GM18507 (cell line): ENCODE results near the gene RAB3GAP1.
A peak's percentile ranks its signal among the peaks of the same experiment; 100 is the strongest.
"Not testable (repeated sequence)": the region's sequence is repeated elsewhere in the genome, so short reads cannot be mapped to it uniquely, and the experiment has no call there.

Experiments
- DNase-seq: peaks from one replicate; pipeline ENCODE4 v3.0.0; 2011; ENCODE audit warnings: low read depth; ENCODE audit not compliant: insufficient read length; ENCODE audit errors: extremely low spot score
- FAIRE-seq: peaks from 2 replicates; lab custom pipeline; 2011; peaks lifted over from hg19 to GRCh38; lab: Jason Lieb, UNC

The RAB3GAP1 gene

DNA sequence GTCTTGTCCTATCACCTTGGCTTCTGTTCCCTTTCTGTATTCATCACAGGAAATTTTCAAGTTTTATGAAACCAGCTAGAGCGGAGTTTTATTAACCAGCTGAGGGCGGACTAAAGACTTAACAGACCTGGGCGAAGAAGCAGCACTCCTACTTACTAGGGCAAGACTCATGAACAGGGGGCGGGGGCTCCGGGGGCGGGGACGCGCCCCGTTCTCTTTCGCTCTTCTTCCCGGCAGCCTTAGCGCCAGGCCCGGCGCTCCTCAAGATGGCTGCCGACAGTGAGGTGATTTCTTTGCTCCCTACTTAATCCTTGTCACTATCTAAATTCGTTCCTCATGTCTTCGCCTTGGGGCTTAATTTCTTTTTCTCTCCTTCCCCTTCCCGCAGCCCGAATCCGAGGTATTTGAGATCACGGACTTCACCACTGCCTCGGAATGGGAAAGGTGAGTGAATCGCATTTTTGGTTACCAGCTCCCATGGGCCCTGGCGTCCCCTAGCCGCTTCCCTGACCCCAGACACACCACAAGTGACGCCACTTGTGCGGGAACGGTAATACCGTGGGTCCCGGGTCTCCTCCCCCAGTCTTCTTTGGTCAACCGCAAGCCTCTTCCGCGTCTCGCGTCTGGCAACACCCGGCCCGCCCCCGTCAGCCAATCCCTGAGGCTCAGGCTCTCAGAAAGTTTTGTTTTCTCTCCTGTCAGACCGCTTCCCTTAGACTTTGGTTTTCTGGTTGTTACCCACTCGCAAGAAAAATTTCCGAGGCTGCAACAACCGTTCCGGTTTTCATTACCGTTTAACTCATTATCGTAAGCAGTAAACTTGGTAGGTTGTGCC lies at the start of gene RAB3GAP1:
Gene RAB3GAP1 (plus strand): TSS at position 251 of the 835 bp plus-strand sequence. CDS start 16 bp downstream, at position 267.
- FAIRE-seq, result peak; percentile 91
- DNase-seq, result peak; percentile 75

DNA sequence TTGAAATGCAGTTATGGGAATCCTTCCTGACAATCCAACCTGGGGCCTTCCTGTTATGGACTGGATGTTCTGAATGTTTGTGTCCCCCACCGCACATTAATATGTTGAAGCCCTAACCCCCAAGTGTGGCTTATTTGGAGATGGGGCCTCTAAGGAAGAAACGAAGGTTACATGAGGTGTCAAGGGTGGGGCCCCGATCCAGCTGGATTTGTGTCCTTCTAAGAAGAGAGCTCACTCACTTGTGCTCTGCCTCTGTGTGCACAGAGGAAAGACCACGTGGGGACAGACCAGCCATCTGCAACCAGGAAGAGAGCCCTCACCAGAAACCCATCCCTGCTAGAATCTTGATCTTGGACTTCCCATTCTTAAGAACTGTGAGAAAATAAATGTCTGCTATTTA lies 49.3 kb upstream of the RAB3GAP1 start:
- DNase-seq, result no peak
- FAIRE-seq, result no peak

DNA sequence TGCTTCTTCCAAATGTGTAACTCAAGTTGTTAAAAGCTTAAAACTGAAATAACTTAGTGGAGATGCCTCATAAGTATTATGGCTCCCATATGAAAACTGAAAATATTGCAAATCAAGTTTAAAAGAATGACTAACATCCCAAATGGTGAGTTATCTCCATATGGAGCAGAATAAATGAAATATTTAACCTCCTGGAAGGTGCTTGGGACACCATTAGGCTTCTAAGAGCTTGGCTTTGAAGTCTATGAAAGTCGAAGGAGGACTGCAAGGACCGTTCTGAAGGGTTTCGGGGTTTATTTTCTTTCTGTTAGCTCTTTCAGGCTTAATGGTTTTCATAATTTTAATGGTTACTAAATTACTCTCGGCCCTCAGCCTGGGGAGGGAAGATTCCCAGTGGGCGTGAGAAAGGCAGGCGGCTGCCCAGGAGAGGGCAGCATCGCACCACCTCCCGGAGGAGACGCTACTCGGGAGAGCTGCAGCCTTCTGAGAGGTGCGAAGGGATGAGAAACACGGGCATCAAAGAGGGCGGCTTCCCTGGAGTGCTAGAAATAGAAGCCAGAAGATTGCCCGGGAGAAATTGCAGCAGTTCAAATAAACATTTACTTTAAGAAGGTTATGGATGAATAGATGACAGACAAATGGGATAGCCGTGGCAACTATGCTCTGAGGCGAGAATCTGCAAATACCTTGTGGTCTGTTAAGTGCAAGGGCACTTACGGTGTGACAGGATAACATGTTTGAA lies 47.9 kb upstream of the RAB3GAP1 start:
- DNase-seq (peak; percentile 70), FAIRE-seq (peak; percentile 75)

DNA sequence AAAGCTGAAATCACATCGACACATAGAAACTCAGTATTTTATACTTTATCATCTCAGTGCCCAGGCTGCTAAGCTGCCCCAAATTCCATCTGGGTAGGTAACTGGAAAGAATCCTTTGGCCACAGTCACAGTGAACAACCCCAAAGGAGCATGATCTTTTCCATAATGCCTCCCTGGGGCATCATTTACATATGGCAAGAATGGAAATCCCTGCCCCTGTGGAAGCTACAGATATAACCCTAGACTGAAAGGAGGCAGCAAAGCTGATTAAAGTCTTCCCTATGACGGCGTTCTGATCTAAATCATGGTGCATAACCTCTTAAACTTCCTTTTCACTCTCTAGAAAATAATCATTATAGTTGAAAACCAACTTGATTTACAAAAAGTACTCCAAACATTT lies 46.3 kb upstream of the RAB3GAP1 start:
- DNase-seq (no peak), FAIRE-seq (no peak)

DNA sequence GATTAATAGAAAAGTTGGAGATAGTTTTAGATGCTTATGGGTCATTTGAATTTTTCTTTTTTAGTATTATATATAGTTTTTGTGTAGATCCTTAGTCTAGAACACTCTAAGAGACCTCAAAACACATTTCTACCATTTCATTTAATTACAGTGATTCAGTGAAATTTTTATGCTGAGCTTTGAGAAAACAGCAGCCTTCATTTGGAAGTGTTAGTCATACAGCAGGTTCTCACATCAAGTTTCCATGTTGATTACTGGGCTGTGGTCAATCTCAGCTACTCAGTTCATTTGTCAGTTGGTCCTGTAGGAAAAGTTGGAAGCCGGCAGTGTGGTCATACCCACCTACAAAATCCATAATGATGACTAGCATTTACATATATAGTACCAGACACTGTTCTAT lies 42.8 kb upstream of the RAB3GAP1 start:
- FAIRE-seq (no peak), DNase-seq (no peak)

DNA sequence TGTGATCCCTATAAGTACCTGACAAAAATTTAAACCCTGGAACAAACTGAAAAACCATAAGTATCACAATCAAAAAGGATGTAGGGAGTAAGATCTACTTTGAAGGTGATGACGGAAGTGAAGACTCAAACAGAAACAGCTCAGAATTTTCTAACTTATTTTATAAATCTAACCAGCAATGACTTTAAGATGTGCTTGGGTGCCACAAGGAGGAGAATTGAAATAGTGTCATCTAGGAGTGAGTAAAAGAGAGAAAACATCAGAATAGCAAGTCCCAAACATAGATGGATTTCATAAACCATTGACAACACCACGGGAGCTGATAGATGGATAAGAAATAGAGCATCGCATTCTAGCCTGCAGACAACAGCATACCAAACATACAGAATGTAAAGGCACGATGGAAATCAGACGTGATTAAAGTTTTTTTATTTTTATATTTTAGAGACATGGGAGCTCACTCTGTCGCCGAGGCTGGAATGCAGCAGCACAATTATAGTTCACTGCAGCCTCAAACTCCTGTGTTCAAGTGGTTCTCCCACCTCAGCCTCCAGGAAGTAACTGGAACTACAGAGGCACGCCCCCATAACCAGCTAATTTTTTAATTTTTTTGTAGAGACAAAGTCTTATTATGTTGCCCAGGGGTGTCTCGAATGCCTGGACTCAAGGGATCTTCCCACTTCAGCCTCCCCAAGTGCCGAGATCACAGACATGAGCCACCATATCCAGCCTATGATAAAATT lies 41.7 kb upstream of the RAB3GAP1 start:
- no peak for FAIRE-seq
- no peak for DNase-seq

DNA sequence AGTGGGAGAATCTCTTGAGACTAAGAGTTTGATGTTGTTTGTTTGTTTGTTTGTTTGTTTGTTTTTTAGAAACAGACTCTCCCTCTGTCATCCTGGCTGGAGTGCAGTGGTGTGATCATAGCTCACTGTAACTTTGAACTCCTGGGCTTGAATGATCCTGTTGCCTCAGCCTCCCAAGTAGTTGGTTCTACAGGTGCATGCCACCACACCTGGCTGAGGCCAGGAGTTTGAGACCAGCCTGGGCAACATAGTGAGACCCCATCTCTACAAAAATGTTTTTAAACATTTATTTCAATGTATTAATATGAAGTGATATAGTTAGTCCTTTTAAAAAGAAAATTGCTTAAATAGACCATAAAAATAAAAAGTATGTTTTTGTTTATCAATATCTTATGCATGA lies 40.5 kb upstream of the RAB3GAP1 start:
- no peak for DNase-seq
- FAIRE-seq, result no peak

DNA sequence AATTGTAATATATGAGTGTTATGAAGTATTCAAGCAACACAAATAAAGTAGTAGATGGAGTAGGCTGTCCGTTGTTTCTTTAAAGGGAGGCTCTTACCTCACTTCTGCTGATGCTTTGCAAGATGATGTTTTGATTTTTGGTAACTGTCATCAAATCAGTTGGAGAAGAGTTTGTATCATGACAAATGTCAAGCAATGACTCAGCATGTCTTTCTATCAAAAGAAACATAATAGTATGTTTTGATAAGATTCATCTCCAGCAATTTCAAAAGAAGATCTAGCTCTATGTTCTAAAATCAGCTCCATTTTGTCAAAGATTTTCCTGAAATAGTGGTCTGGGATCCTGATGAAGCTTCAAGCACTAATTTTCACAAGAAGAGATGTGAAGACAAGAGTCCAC lies 30.5 kb upstream of the RAB3GAP1 start:
- DNase-seq, result no peak

DNA sequence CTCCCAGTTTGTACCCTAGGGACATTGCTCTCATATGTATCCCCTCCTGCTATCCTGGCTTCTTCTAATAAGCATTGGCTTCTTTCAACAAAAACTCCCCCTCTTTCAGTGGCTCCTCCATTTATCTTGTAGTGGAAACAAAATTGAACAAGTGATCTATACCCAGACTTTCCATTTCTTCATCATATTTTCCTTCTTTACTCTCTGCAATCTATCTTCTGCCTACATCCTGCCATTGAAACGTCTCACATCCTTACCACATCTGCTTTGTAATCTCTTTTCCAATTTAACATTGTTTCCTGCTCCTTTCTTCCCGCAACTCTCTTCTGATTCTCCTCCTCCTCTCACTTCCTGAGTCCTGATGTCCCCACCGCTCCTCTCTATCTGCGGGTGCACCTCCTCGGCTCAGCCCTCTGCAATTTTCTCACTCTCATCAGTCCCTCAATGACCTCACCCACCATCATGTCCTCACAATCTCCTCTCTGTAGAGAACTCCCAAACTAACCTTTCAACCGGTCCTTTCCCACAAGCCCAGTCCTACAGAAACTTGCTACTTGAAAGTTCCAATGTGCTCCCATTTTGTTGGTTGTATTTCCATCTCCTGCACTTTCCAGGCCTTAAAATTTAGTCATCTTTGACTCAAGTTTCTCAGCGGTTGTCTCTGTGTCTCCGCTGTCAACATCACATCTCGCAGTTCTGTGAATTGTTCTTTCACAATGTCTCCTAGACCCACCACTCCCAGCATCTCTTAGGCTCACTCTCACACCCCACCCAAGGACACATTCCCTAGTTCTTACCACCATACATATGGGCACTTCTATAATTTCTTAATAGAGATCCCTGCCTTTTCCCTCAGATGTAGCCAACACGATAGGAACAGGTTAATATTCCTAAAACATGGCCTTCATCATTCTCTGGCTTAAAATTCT lies 28.9 kb upstream of the RAB3GAP1 start:
- no peak for FAIRE-seq

More for the DNA sequence above, 30.5 kb upstream of the RAB3GAP1 start:
- no peak for FAIRE-seq

DNA sequence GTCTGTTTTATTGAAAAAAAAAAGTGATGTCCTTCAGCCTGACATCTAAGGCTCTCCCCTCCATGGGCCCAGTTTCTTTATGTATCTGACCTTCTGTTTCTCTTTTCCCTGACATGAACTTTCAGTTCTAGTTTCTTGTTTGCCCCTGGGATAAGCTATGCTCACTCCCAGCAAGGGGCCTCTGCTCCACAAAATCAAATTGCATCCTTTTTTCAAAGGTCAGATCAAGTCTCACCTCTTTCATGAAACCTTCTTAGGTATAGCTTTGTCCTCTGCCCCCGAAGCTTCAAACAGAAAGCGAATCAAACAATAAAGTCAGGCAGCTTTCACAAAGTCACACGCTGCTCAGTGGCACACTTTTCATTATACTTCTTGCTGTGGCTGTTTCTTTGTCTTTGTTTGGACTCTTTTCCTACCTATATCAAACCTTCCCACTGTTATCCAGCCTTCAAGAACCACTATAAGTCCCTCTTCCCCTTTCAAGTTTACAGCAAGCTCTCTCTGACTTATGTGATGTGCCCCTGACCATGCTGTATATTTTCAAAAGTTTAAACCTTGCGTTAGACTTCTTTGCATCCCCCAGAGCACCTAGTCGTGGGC lies 28.1 kb upstream of the RAB3GAP1 start:
- FAIRE-seq (no peak), DNase-seq (no peak)

More for the DNA sequence above, 28.9 kb upstream of the RAB3GAP1 start:
- DNase-seq, result no peak

DNA sequence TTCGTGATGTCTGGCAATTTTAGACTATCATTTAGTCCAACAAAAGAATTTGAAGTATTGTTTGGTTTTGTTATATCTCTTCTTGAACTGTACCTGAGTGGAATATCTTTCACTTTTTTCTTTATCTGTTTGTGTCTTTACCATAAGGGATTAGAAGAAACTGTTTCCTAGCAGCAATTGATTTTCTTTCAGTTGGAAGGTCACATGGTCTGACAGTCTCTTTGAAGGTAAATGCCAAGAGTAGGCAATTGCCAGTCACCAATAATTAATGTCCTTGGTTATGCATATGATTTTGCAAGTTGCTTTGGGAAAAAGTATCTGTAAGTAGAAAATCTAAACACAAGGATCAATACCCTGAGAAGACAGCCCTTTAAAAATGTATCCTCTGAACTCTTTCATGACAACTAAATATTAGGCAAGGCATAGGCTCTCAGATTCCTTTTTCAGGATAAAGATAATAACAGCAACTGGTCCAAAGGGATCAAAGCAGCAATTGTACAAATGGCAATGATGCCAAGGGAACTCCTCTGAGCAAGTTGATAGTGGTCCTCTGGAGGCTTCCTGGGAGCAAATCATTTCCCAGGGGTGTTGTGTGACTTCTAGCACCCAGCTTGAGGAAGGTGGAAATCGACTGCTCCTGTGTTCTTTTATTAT lies 22.5 kb upstream of the RAB3GAP1 start:
- no peak for DNase-seq
- FAIRE-seq, result no peak

DNA sequence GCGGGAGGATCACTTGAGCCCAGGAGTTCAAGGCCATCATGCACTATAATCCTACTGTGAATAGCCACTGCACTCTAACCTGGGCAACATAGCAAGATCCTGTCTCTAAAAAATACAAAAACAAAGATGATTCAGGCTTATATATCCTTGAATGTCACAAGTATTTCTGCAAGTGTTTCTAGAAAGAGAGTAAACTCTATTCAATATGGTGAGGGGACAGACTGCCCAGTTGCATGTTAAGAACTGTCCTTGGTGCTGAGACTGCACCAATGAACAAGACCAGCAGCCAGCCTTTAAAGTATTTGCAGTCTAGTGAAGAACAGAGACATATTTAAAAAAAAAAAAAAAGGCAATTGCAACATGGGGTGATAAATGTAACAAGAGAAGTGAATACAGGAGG lies 21.3 kb upstream of the RAB3GAP1 start:
- DNase-seq (no peak), FAIRE-seq (no peak)

DNA sequence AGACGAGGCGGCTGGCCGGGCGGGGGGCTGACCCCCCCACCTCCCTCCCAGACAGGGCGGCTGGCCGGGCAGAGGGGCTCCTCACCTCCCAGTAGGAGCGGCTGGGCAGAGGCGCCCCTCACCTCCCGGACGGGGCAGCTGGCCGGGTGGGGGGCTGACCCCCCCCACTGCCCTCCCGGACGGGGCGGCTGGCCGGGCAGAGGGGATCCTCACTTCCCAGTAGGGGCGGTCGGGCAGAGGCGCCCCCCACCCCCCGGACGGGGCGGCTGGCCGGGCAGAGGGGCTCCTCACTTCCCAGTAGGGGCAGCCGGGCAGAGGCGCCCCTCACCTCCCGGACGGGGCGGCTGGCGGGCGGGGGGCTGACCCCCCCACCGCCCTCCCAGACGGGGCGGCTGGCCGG lies 18.9 kb upstream of the RAB3GAP1 start:
- FAIRE-seq, DNase-seq: not testable (repeated sequence)

DNA sequence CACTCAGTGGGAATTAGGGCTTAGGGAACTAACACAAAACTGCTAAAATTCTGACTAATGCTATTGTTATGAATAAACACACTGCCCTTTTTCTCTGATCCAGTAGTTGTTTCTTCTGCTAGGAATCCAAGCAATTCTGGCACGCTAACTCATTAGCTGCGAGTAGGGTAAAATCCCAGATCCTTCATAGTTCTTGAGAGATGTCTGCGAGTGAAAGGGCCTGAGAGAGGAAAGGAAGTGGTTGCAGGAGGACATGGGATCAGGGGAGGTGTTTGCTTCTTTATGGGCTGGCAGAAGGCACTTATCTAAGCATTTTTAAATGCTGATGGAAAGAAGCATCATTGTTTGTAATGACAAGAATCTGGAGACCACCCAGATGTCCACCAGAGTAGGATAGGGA lies 14.3 kb upstream of the RAB3GAP1 start:
- DNase-seq, result no peak
- FAIRE-seq, result no peak

DNA sequence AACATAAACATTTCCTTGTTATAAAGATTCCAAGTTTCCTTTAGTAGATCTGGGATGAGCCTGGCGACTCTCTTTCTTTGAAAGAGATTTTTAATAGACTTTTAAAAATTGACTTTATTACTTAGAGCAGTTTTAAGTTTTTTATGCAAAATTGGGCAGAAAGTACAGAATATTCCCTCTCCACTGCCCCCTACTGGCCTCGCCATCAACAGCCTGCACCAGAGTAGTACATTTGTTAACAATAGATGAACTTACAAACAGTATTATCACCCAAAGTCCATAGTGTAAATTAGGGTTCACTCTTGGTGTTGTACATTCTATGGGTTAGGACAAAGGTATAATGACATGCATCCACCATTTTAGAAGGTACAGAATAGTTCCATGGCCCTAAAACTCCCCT lies 8.7 kb upstream of the RAB3GAP1 start:
- no peak for DNase-seq

DNA sequence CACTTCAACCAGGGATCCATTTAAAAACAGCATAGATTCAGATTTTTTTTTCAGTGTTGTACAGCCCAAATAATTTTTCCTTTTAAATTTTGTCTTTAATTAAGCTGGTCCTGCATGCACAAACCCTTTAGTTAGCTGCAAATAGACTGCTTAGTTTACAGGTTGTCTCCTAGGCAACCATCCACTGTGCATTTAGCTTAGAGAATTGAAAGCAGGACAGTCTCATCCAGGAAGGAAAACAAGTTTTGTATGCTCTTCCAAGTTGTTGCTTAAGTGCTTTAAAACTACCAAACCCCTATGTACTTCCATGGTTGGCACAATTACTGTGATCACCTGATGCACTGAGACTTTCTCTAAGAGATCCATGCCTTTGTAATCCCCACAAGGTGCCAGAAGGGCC lies 4.8 kb upstream of the RAB3GAP1 start, which contains the start of gene MAP3K19:
Gene MAP3K19 (minus strand): TSS at position 148 of the 400 bp plus-strand sequence. CDS start 22,800 bp downstream, outside the sequence.
- no peak for FAIRE-seq
- DNase-seq, result no peak

More for the DNA sequence above, 8.7 kb upstream of the RAB3GAP1 start:
- FAIRE-seq, result peak; percentile 71

DNA sequence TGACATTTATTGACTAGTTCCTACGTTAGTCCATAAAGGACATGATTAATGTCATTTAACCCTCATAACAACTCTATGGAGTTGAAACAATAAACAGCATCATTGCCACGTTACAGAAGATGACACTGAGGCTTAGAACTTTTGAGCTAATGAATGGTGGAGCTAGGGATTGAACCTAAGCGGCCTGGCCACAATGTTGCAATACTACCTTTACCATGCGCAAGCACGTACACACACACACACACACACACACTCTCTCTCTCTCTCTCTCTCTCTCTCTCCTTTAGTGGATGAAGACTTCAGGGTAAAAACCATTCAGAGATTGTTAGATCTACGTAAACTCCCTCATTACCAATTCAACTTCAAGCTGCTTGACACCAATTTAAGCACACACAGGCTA lies 4.0 kb upstream of the RAB3GAP1 start:
- FAIRE-seq (no peak), DNase-seq (no peak)

DNA sequence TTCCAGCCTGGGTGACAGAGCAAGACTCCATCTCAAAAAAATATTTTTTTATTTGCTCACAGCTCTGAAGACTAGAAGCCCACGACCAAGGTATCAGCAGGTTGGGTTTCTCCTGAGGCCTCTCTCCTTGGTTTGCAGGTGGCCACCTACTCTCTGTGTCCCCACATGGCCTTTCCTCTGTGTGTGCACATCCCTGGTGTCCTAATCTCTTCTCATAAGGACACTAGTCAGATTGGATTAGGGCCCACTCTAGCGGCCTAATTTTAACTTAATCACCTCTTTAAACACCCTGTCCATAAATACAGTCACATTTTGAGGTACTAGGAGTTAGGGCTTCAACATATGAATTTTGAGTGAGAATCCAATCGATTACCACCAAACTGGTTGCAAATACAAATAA lies 2.0 kb upstream of the RAB3GAP1 start:
- DNase-seq, result no peak
- no peak for FAIRE-seq
